Measurements from ENCODE around the gene TNNT3. TPM values are rescaled to one million over a fixed set of nuclear protein-coding genes. Genes with fewer than 3 reads are reported as not detected.

TNNT3 gene
- total RNA-seq, 1 donor from 2014 or later, result 30.7 TPM

DNA sequence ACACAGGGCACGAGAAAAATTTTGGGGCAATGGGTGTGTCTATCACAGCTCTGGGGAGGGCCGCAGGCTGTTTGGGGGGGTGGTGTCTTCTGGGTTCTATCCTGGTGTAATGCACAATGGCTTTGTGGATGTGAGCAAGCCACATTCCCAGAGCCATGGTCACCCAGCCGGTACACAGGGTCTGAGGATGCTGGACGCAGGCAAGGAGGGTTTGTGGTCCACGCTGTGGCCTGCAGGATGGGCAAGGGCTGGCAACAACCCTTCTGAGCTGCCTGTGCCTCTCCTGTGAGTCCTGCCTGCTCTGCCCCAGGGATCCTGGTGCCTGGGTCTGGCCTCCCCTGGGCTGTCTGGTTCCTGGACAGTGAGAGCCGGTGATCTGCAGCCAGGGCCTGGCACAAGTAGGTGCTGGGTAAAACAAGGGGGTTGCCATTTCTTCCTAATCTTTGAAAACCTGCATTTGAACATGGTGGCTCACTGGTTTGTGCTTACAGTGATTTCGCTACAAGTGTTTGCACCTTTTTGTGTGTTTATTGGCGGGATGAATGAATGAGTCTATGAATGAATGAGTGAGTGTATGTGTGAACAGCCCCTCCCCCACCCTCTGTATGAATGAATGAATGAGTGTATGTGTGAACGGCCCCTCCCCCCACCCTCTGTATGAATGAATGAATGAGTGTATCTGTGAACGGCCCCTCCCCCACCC, 23.2 kb downstream of the TNNT3 start:
- DNase-seq, result no peak
- intact Hi-C loops (cut with micrococcal nuclease), result loop anchor here (10.0 kb wide), 1 partner anchor 48 kb away; the partner anchor contains the start of gene PRR33
- Histone ChIP-seq H3K4me3 (no peak overlapping the region), H3K27ac (replicated peaks) (peak overlapping the region; percentile 17), H3K36me3 (no peaks in the 10 kb centered on the region), H3K9me3 (replicated peaks) (no peaks in the 10 kb centered on the region), H3K4me1 (peaks cover 29% of the 10 kb centered on the region), H3K27me3 (ENCODE audit: low read depth) (no peaks in the 10 kb centered on the region)
- TF ChIP-seq CTCF (IDR thresholded peaks at IDR 0.05; ENCODE audit: borderline replicate concordance), result no peak

- no peaks in the 10 kb centered on the region for H3K27me3 ChIP-seq (ENCODE audit: low read depth)
- no peaks in the 10 kb centered on the region for H3K9me3 ChIP-seq (replicated peaks)
- intact Hi-C loops (cut with micrococcal nuclease), result loop anchor here (10.0 kb wide), 1 partner anchor 49 kb away; the partner anchor contains the start of gene PRR33
- peak overlapping the region; percentile 75 for H3K27ac ChIP-seq (replicated peaks)
- no peak for DNase-seq
- H3K4me3 ChIP-seq, result no peak overlapping the region
- no peaks in the 10 kb centered on the region for H3K36me3 ChIP-seq
- no peak for TF ChIP-seq CTCF (IDR thresholded peaks at IDR 0.05; ENCODE audit: borderline replicate concordance)
- H3K4me1 ChIP-seq, result peaks cover 23% of the 10 kb centered on the region
Measured at GRCh38 chr11:1943576-1943975, 24.1 kb downstream of the TNNT3 start.

- H3K9me3 ChIP-seq (replicated peaks), result no peaks in the 10 kb centered on the region
- H3K4me3 ChIP-seq, result no peak overlapping the region
- intact Hi-C loops (cut with micrococcal nuclease), result loop anchor here (10.0 kb wide), 1 partner anchor 49 kb away; the partner anchor contains the start of gene PRR33
- DNase-seq, result no peak
- no peaks in the 10 kb centered on the region for H3K36me3 ChIP-seq
- peaks cover 19% of the 10 kb centered on the region for H3K4me1 ChIP-seq
- H3K27ac ChIP-seq (replicated peaks), result peak overlapping the region; percentile 75
- no peaks in the 10 kb centered on the region for H3K27me3 ChIP-seq (ENCODE audit: low read depth)
- TF ChIP-seq CTCF (IDR thresholded peaks at IDR 0.05; ENCODE audit: borderline replicate concordance), result no peak
Measured at GRCh38 chr11:1943977-1944376, 24.5 kb downstream of the TNNT3 start.

GRCh38 chr11:1946812-1947484, 27.4 kb downstream of the TNNT3 start, which contains the start of gene MRPL23:
MRPL23 (plus strand) TSS chr11:1947332; CDS start chr11:1947363, 31 bp downstream.
- DNase-seq, result peak; percentile 20
- intact Hi-C loops (cut with micrococcal nuclease), result loop anchor here (10.0 kb wide), 1 partner anchor 52 kb away; the partner anchor contains the start of gene PRR33

More at GRCh38 chr11:1946812-1947484, 27.4 kb downstream of the TNNT3 start, which contains the start of gene MRPL23:
- TF ChIP-seq CTCF (IDR thresholded peaks at IDR 0.05; ENCODE audit: borderline replicate concordance), result no peak
- Histone ChIP-seq H3K36me3 (no peaks in the 10 kb centered on the region), H3K4me3 (no peak within 1 kb of the TSS), H3K9me3 (replicated peaks) (no peaks in the 10 kb centered on the region), H3K4me1 (peaks cover 15% of the 10 kb centered on the region), H3K27me3 (ENCODE audit: low read depth) (no peaks in the 10 kb centered on the region), H3K27ac (replicated peaks) (no peak within 1 kb of the TSS)
